ENCODE data around the gene GAS2L2.

DNA sequence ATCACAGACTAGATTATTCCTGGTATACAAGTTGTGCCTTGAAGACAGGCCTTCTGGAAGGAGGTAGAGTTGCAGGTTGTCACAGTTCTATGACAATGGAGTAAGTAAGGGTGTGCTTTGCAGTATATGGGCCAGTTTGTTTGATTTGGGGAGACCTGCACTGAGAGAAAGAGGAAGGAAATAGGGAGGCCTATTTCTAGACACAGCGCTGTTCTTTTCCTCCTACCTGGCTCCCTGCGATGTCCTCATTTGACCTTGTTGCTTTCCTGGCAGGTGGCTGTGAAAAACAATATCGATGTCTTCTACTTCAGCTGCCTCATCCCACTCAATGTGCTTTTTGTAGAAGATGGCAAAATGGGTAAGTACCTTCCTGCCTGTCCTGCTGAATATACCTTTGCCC is 44.1 kb downstream of the GAS2L2 start:
- TF ChIP-seq, protein P1, sequence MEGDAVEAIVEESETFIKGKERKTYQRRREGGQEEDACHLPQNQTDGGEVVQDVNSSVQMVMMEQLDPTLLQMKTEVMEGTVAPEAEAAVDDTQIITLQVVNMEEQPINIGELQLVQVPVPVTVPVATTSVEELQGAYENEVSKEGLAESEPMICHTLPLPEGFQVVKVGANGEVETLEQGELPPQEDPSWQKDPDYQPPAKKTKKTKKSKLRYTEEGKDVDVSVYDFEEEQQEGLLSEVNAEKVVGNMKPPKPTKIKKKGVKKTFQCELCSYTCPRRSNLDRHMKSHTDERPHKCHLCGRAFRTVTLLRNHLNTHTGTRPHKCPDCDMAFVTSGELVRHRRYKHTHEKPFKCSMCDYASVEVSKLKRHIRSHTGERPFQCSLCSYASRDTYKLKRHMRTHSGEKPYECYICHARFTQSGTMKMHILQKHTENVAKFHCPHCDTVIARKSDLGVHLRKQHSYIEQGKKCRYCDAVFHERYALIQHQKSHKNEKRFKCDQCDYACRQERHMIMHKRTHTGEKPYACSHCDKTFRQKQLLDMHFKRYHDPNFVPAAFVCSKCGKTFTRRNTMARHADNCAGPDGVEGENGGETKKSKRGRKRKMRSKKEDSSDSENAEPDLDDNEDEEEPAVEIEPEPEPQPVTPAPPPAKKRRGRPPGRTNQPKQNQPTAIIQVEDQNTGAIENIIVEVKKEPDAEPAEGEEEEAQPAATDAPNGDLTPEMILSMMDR (IDR thresholded peaks at IDR 0.05; ENCODE audit: insufficient read depth, low read depth, low read length), result no peak
- no peak for TF ChIP-seq EZH2 (IDR thresholded peaks at IDR 0.05; ENCODE audit: insufficient read depth, low read length)

All from astrocyte (in vitro differentiated cells and primary cell).